Measurements from ENCODE around the gene GET4. TPM values are rescaled to one million over a fixed set of nuclear protein-coding genes. Genes with fewer than 3 reads are reported as not detected.

GET4 gene
- total and polyA plus RNA-seq, 4 donors, result 19.5 to 34.7 (median 27.3) TPM

DNA sequence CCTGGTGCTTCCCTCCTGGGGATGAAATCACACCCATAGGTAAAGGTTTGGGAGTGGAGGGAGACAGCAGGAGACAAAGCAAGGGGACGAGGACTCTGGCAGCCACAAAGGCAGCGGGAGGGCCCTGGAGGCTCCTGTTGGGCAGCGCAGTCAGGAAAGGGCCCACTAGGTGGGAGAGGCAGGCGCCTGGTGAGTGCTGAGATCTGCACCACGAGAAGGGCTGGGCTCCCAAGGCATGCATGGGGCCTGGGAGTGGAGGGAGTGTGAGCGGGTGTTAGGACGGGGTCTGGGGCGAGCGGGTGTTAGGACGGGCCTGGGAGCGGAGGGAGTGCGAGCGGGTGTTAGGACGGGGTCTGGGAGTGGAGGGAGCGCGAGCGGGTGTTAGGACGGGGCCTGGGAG, 13.0 kb downstream of the GET4 start:
- H3K4me1 ChIP-seq (ENCODE audit: control insufficient read depth in 4 of 4, insufficient read depth in 4 of 4, low read length in 3 of 4), result peaks cover 22 to 48% (median 39%) of the 10 kb centered on the region in 4 donors
- H3K4me3 ChIP-seq (ENCODE audit: low read depth in 1 of 3, low read length in 3 of 3), result no peak overlapping the region
- H3K9me3 ChIP-seq (ENCODE audit: control insufficient read depth in 4 of 4, low read length in 3 of 4), result no peaks in the 10 kb centered on the region
- TF ChIP-seq EGR1 (IDR thresholded peaks at IDR 0.05; ENCODE audit: low read depth in 2 of 2) (no peak), RXRA (IDR thresholded peaks at IDR 0.05) (no peak), HNF4G (IDR thresholded peaks at IDR 0.05) (no peak), HNF4A (conservative IDR thresholded peaks at IDR 0.05) (no peak), SP1 (IDR thresholded peaks at IDR 0.05) (no peak), CTCF (IDR thresholded peaks at IDR 0.05; ENCODE audit: low read depth, low read length, missing input control) (no peak), GABPA (IDR thresholded peaks at IDR 0.05 in 1 of 2, conservative IDR thresholded peaks at IDR 0.05 in 1 of 2) (no peak), YY1 (IDR thresholded peaks at IDR 0.05) (no peak), ZBTB33 (IDR thresholded peaks at IDR 0.05) (no peak), TAF1 (conservative IDR thresholded peaks at IDR 0.05) (no peak), FOXA2 (IDR thresholded peaks at IDR 0.05) (no peak), FOXA1 (IDR thresholded peaks at IDR 0.05) (no peak), JUND (IDR thresholded peaks at IDR 0.05) (no peak), NR2F2 (IDR thresholded peaks at IDR 0.05) (no peak), RAD21 (IDR thresholded peaks at IDR 0.05) (no peak)
- TF ChIP-seq, protein P1, sequence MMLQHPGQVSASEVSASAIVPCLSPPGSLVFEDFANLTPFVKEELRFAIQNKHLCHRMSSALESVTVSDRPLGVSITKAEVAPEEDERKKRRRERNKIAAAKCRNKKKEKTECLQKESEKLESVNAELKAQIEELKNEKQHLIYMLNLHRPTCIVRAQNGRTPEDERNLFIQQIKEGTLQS (IDR thresholded peaks at IDR 0.05), result no peak
- TF ChIP-seq, protein P2, sequence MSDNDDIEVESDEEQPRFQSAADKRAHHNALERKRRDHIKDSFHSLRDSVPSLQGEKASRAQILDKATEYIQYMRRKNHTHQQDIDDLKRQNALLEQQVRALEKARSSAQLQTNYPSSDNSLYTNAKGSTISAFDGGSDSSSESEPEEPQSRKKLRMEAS (IDR thresholded peaks at IDR 0.05), result no peak
- TF ChIP-seq, protein P3, sequence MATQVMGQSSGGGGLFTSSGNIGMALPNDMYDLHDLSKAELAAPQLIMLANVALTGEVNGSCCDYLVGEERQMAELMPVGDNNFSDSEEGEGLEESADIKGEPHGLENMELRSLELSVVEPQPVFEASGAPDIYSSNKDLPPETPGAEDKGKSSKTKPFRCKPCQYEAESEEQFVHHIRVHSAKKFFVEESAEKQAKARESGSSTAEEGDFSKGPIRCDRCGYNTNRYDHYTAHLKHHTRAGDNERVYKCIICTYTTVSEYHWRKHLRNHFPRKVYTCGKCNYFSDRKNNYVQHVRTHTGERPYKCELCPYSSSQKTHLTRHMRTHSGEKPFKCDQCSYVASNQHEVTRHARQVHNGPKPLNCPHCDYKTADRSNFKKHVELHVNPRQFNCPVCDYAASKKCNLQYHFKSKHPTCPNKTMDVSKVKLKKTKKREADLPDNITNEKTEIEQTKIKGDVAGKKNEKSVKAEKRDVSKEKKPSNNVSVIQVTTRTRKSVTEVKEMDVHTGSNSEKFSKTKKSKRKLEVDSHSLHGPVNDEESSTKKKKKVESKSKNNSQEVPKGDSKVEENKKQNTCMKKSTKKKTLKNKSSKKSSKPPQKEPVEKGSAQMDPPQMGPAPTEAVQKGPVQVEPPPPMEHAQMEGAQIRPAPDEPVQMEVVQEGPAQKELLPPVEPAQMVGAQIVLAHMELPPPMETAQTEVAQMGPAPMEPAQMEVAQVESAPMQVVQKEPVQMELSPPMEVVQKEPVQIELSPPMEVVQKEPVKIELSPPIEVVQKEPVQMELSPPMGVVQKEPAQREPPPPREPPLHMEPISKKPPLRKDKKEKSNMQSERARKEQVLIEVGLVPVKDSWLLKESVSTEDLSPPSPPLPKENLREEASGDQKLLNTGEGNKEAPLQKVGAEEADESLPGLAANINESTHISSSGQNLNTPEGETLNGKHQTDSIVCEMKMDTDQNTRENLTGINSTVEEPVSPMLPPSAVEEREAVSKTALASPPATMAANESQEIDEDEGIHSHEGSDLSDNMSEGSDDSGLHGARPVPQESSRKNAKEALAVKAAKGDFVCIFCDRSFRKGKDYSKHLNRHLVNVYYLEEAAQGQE (IDR thresholded peaks at IDR 0.05), result no peak
- WGBS, result 99% methylated on average over 18 of the region's 18 CpGs
- DNase-seq (ENCODE audit: low spot score), result no peak
- H3K27me3 ChIP-seq (ENCODE audit: control insufficient read depth in 4 of 4, insufficient read depth in 4 of 4, low read length in 3 of 4), result no peaks in the 10 kb centered on the region
- no peak overlapping the region for H3K9ac ChIP-seq (ENCODE audit: low read depth in 1 of 2, low read length in 2 of 2)
- peaks cover 17 to 37% (median 25%) of the 10 kb centered on the region in 4 donors for H3K36me3 ChIP-seq (ENCODE audit: control insufficient read depth in 4 of 4, insufficient read depth in 3 of 4, low read depth in 1 of 4, low read length in 3 of 4)
- H3K27ac ChIP-seq (ENCODE audit: low read depth in 1 of 2, low read length in 2 of 2), result peak overlapping the region; percentile 84 to 88
